Measurements from ENCODE around the gene CYTH4. TPM values are rescaled to one million over a fixed set of nuclear protein-coding genes. Genes with fewer than 3 reads are reported as not detected.

CYTH4 gene
- polyA plus RNA-seq, 4 donors, result 2.9 to 5.6 (median 3.3) TPM

Other genes starting within 250 kb of the CYTH4 start
- gene KCTD17, start 230.8 kb upstream of the CYTH4 start, polyA plus RNA-seq (ENCODE audit: insufficient read length in 4 of 4), result 10 to 100 TPM; 23.1 to 35.4 (median 27.1) TPM
- under 1 TPM; 0.18 to 0.54 (median 0.33) TPM for gene TMPRSS6, start 172.8 kb upstream of the CYTH4 start, polyA plus RNA-seq (ENCODE audit: insufficient read length in 4 of 4)
- gene IL2RB, start 132.6 kb upstream of the CYTH4 start, polyA plus RNA-seq (ENCODE audit: insufficient read length in 4 of 4), result 1 to 10 TPM in 3 of 4 donors, under 1 TPM in 1; 0.96 to 2.2 (median 1.2) TPM
- gene C1QTNF6, start 94.3 kb upstream of the CYTH4 start, polyA plus RNA-seq (ENCODE audit: insufficient read length in 4 of 4), result 10 to 100 TPM; 29.9 to 33.2 (median 31.9) TPM
- 1 to 10 TPM in 1 of 4 donors, under 1 TPM in 3; 0.69 to 1.3 (median 0.79) TPM for gene SSTR3, start 70.0 kb upstream of the CYTH4 start, polyA plus RNA-seq (ENCODE audit: insufficient read length in 4 of 4)
- gene RAC2, start 38.2 kb upstream of the CYTH4 start, polyA plus RNA-seq (ENCODE audit: insufficient read length in 4 of 4), result 1 to 10 TPM; 6.5 to 9.1 (median 7.2) TPM
- 1 to 10 TPM in 3 of 4 donors, under 1 TPM in 1; 0.99 to 2.4 (median 1.5) TPM for gene ELFN2, start 145.0 kb downstream of the CYTH4 start, polyA plus RNA-seq (ENCODE audit: insufficient read length in 4 of 4)
- gene MFNG, start 203.9 kb downstream of the CYTH4 start, polyA plus RNA-seq (ENCODE audit: insufficient read length in 4 of 4), result 10 to 100 TPM in 2 of 4 donors, 1 to 10 TPM in 2; 6.5 to 10.6 (median 10.1) TPM
- gene CARD10, start 236.9 kb downstream of the CYTH4 start, polyA plus RNA-seq (ENCODE audit: insufficient read length in 4 of 4), result 10 to 100 TPM; 21.9 to 25.3 (median 23.3) TPM

All from right renal pelvis (tissue), 4 donors.